Panc1 (cell line): ENCODE measurements around the gene CHST15. TPM values are rescaled to one million over a fixed set of nuclear protein-coding genes. Genes with fewer than 3 reads are reported as not detected.

ENCODE experiments used
- ATAC-seq: fragments of 200-7000 bp; cut with Tn5 transposase; 2 replicates; pipeline ENCODE4 v1.9.1; 2020; ENCODE audit warnings: mild to moderate bottlenecking, moderate library complexity
- BruUV-seq: library from RNA; stranded (reverse); fragments of 400-500 nt; replicated peaks from 2 replicates; lab custom pipeline; 2021; lab: Mats Ljungman, UMichigan
- CTCF ChIA-PET: fragments of 300-600 bp; sonication (Branson Sonifier 250); formaldehyde crosslinking; loops from one replicate; lab custom pipeline; 2022; ENCODE audit warnings: antibody characterized with exemption; lab: Charles Lee
- POLR2A ChIA-PET: fragments of 300-600 bp; sonication (Branson Sonifier 250); formaldehyde crosslinking; loops from one replicate; lab custom pipeline; 2022; ENCODE audit warnings: antibody characterized with exemption; lab: Charles Lee
- DNase-seq: peaks from one replicate; pipeline ENCODE4 v3.0.0-alpha.2; 2010; ENCODE audit warnings: low read depth, low spot score
- H3K27ac ChIP-seq: 2 replicates; pipeline ENCODE4 v1.5.1; 2011; ENCODE audit warnings: mild to moderate bottlenecking, low read length, inconsistent platforms
- H3K27me3 ChIP-seq: fragments of 200-500 bp; sonication (Bioruptor generic); 2 replicates; pipeline ENCODE4 v1.6.0; 2014; ENCODE audit warnings: low read length, inconsistent platforms; ENCODE audit not compliant: control insufficient read depth, insufficient read depth
- H3K36me3 ChIP-seq: fragments of 200-500 bp; sonication (Bioruptor generic); 2 replicates; pipeline ENCODE4 v1.5.1; 2014; ENCODE audit warnings: inconsistent platforms, mild to moderate bottlenecking, low read length, moderate library complexity; ENCODE audit not compliant: control insufficient read depth, insufficient read depth
- H3K4me1 ChIP-seq: 2 replicates; pipeline ENCODE4 v1.5.1; 2011; ENCODE audit warnings: inconsistent platforms, mild to moderate bottlenecking, low read length, moderate library complexity; ENCODE audit not compliant: control insufficient read depth, insufficient read depth
- H3K4me3 ChIP-seq, 2 experiments: 2 replicates each; pipeline ENCODE4 v1.5.1; 2011 to 2012; ENCODE audit warnings: low read depth in 2 of 2, low read length in 2 of 2, mild to moderate bottlenecking in 2 of 2, inconsistent platforms in 1 of 2, moderate library complexity in 1 of 2
- H3K9me3 ChIP-seq: fragments of 200-500 bp; sonication (Bioruptor generic); 2 replicates; pipeline ENCODE4 v1.5.1; 2014; ENCODE audit warnings: low read depth, mild to moderate bottlenecking, inconsistent platforms, low read length, moderate library complexity; ENCODE audit not compliant: control insufficient read depth, insufficient read depth
- POLR2AphosphoS5 ChIP-seq: IDR thresholded peaks from 2 replicates; pipeline ENCODE4 v1.6.1; 2012; ENCODE audit warnings: mild to moderate bottlenecking, low read depth, low read length, moderate library complexity
- SIN3A ChIP-seq: IDR thresholded peaks from 2 replicates; pipeline ENCODE4 v1.6.1; 2012; ENCODE audit warnings: low read depth, mild to moderate bottlenecking, low read length, moderate library complexity, borderline replicate concordance; ENCODE audit not compliant: insufficient read depth
- TCF7L2 ChIP-seq: IDR thresholded peaks from 2 replicates; pipeline ENCODE4 v1.6.1; 2011; ENCODE audit warnings: mild to moderate bottlenecking, low read depth, low read length, inconsistent platforms
- in situ Hi-C: cut with HindIII; loops from 2 replicates; pipeline ENCODE4 v1.10.0; 2016; ENCODE audit warnings: low sequenced_read_pairs, low pct_unique_long_range_greater_than_20kb
- intact Hi-C: fragments of 100-400 bp; cut with micrococcal nuclease; formaldehyde crosslinking; loops from one replicate; pipeline ENCODE4 v1.10.0; 2022; ENCODE audit not compliant: unreplicated experiment
- total RNA-seq: library from RNA; stranded (reverse); gene quantifications from one replicate; pipeline ENCODE4 v1.2.1, GENCODE V29; 2021; ENCODE audit not compliant: unreplicated experiment
- TF ChIP-seq, protein P1 (sequence below): fragments of 450-650 bp; IDR thresholded peaks from 2 replicates; pipeline ENCODE4 v1.5.1; 2017; ENCODE audit warnings: mild to moderate bottlenecking
- TF ChIP-seq, protein P2 (sequence below), 2 experiments: IDR thresholded peaks; 2 replicates each; pipeline ENCODE4 v1.6.1; 2011 to 2012; ENCODE audit warnings: low read depth in 2 of 2, control low read depth in 1 of 2, low read length in 1 of 2, mild to moderate bottlenecking in 1 of 2, moderate library complexity in 1 of 2; ENCODE audit not compliant: insufficient read depth in 1 of 2

CHST15 gene
- total RNA-seq, 1 experiment from 2014 or later = 33.2 TPM

DNA sequence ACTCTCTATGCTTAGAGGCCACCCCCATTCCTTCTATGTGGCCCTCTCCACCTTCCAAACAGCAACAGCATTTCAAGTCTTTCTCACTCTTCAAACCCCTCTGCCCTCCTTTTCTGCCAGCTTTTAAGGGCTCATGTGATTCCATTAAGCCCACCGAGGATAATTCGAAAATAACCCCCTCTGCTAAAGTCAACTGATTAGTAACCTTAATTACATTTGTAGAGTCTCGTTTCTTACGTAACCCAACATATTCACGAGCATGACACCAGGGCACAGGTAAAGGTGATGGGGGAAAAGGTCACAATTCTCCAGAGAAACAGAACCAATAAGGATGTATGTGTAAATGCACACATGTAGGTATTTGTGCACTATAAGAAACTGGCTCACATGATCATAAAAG lies 6.7 kb upstream of the CHST15 start:
- Histone ChIP-seq H3K27ac (no peak overlapping the region), H3K4me1 (peaks cover 9% of the 10 kb centered on the region), H3K9me3 (no peaks in the 10 kb centered on the region), H3K27me3 (no peaks in the 10 kb centered on the region), H3K36me3 (no peaks in the 10 kb centered on the region), H3K4me3 (no peak overlapping the region)
- TF ChIP-seq SIN3A = no peak
- TF ChIP-seq, protein P1, sequence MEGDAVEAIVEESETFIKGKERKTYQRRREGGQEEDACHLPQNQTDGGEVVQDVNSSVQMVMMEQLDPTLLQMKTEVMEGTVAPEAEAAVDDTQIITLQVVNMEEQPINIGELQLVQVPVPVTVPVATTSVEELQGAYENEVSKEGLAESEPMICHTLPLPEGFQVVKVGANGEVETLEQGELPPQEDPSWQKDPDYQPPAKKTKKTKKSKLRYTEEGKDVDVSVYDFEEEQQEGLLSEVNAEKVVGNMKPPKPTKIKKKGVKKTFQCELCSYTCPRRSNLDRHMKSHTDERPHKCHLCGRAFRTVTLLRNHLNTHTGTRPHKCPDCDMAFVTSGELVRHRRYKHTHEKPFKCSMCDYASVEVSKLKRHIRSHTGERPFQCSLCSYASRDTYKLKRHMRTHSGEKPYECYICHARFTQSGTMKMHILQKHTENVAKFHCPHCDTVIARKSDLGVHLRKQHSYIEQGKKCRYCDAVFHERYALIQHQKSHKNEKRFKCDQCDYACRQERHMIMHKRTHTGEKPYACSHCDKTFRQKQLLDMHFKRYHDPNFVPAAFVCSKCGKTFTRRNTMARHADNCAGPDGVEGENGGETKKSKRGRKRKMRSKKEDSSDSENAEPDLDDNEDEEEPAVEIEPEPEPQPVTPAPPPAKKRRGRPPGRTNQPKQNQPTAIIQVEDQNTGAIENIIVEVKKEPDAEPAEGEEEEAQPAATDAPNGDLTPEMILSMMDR = no peak
- DNase-seq = no peak
- ChIA-PET CTCF (no interaction called here), POLR2A (no interaction called here)
- intact Hi-C loops (no loop called here), in situ Hi-C loops (no loop called here)
- ATAC-seq = no peak
- BruUV-seq = no TSS peak

DNA sequence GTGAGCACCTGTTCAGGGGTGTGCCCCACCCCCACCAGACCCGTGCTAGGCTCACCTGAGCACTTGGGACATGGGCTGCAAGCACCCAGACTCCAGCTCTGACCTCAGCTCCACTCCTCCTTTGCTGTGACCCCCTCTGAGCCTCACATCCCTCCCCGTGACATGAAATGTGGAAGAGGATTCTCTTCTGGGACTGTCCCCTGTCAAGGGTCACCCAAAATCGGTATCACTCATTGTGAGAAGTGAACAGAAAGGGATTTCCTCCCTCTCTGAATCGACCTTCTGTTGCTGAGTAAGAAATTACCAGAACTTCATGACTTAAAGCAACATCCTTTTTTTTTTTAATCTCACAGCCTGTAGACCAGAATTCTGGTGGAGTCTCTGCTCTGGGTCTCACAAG lies 6.2 kb upstream of the CHST15 start:
- in situ Hi-C loops = no loop called here
- Histone ChIP-seq H3K9me3 (no peaks in the 10 kb centered on the region), H3K36me3 (no peaks in the 10 kb centered on the region), H3K4me3 (no peak overlapping the region), H3K27me3 (no peaks in the 10 kb centered on the region), H3K27ac (no peak overlapping the region), H3K4me1 (peaks cover 10% of the 10 kb centered on the region)
- ChIA-PET CTCF (no interaction called here), POLR2A (no interaction called here)
- intact Hi-C loops = no loop called here
- no peak for DNase-seq
- ATAC-seq = no peak
- BruUV-seq = no TSS peak
- TF ChIP-seq SIN3A (no peak), TCF7L2 (no peak), POLR2AphosphoS5 (no peak)
- TF ChIP-seq, protein P1 = no peak
- TF ChIP-seq, protein P2, sequence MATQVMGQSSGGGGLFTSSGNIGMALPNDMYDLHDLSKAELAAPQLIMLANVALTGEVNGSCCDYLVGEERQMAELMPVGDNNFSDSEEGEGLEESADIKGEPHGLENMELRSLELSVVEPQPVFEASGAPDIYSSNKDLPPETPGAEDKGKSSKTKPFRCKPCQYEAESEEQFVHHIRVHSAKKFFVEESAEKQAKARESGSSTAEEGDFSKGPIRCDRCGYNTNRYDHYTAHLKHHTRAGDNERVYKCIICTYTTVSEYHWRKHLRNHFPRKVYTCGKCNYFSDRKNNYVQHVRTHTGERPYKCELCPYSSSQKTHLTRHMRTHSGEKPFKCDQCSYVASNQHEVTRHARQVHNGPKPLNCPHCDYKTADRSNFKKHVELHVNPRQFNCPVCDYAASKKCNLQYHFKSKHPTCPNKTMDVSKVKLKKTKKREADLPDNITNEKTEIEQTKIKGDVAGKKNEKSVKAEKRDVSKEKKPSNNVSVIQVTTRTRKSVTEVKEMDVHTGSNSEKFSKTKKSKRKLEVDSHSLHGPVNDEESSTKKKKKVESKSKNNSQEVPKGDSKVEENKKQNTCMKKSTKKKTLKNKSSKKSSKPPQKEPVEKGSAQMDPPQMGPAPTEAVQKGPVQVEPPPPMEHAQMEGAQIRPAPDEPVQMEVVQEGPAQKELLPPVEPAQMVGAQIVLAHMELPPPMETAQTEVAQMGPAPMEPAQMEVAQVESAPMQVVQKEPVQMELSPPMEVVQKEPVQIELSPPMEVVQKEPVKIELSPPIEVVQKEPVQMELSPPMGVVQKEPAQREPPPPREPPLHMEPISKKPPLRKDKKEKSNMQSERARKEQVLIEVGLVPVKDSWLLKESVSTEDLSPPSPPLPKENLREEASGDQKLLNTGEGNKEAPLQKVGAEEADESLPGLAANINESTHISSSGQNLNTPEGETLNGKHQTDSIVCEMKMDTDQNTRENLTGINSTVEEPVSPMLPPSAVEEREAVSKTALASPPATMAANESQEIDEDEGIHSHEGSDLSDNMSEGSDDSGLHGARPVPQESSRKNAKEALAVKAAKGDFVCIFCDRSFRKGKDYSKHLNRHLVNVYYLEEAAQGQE (IDR thresholded peaks at IDR 0.05; ENCODE audit: insufficient read depth in 1 of 2, low read depth in 2 of 2, low read length in 1 of 2) = no peak

DNA sequence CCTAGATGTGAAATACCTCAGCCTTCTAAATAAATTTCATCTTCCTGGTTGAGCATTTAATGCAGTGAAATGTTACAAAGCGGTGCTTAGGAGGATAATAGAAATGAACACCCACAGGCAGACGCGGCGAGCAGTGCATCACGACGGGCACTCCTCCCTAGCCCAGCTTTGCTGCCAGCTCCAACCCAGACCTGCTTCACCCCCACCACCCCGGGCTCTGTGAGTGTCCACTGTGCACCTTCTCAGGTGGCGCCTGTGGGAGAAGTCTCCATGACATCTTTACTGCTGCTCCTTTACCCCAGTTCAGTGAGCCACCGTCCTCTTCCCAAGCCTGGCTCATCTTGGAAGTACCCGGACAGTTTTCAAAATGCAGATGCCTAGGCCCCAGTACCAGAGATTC lies 5.2 kb upstream of the CHST15 start:
- H3K27ac ChIP-seq = no peak overlapping the region
- no peaks in the 10 kb centered on the region for H3K9me3 ChIP-seq
- ATAC-seq = no peak
- in situ Hi-C loops (no loop called here), intact Hi-C loops (no loop called here)
- H3K36me3 ChIP-seq = no peaks in the 10 kb centered on the region
- no peak overlapping the region for H3K4me3 ChIP-seq
- peaks cover 14% of the 10 kb centered on the region for H3K4me1 ChIP-seq
- H3K27me3 ChIP-seq = no peaks in the 10 kb centered on the region
- no peak for DNase-seq
- ChIA-PET CTCF (no interaction called here), POLR2A (no interaction called here)
- BruUV-seq = no TSS peak
- TF ChIP-seq TCF7L2 = no peak
